Measurements from ENCODE around the gene GLOD4.
"Not testable (repeated sequence)": the region's sequence is repeated elsewhere in the genome, so short reads cannot be mapped to it uniquely, and the experiment has no call there.

The GLOD4 gene

GRCh38 chr17:773016-773415 is 9.1 kb downstream of the GLOD4 start:
- no peak for TF ChIP-seq CTCF (IDR thresholded peaks at IDR 0.05; ENCODE audit: insufficient read depth, missing control alignments)
- DNase-seq (ENCODE audit: insufficient read length, low spot score) (no peak), FAIRE-seq (no peak)

- FAIRE-seq (no peak), DNase-seq (ENCODE audit: insufficient read length, low spot score) (no peak)
- no peak for TF ChIP-seq CTCF (IDR thresholded peaks at IDR 0.05; ENCODE audit: insufficient read depth, missing control alignments)
Observed at GRCh38 chr17:767076-767475, 15.0 kb downstream of the GLOD4 start.

- DNase-seq (ENCODE audit: insufficient read length, low spot score) = no peak
- FAIRE-seq = no peak
- TF ChIP-seq CTCF (IDR thresholded peaks at IDR 0.05; ENCODE audit: insufficient read depth, missing control alignments) = no peak
Observed at GRCh38 chr17:760371-760770, 21.7 kb downstream of the GLOD4 start.

- FAIRE-seq = no peak
- TF ChIP-seq CTCF (IDR thresholded peaks at IDR 0.05; ENCODE audit: insufficient read depth, missing control alignments) = no peak
- DNase-seq (ENCODE audit: insufficient read length, low spot score) = no peak
Observed at GRCh38 chr17:759964-760363, 22.1 kb downstream of the GLOD4 start.

- not testable (repeated sequence) for FAIRE-seq
Observed at GRCh38 chr17:756010-756567, 26.0 kb downstream of the GLOD4 start.

GRCh38 chr17:755319-755961 is 26.6 kb downstream of the GLOD4 start:
- FAIRE-seq; DNase-seq (ENCODE audit: insufficient read length, low spot score): not testable (repeated sequence)

More at GRCh38 chr17:756010-756567, 26.0 kb downstream of the GLOD4 start:
- DNase-seq (ENCODE audit: insufficient read length, low spot score) = not testable (repeated sequence)

GRCh38 chr17:753418-753817 is 28.7 kb downstream of the GLOD4 start:
- no peak for FAIRE-seq
- no peak for TF ChIP-seq CTCF (IDR thresholded peaks at IDR 0.05; ENCODE audit: insufficient read depth, missing control alignments)
- DNase-seq (ENCODE audit: insufficient read length, low spot score) = no peak

GRCh38 chr17:752620-753219 is 29.4 kb downstream of the GLOD4 start:
- no peak for FAIRE-seq
- DNase-seq (ENCODE audit: insufficient read length, low spot score) = no peak

More at GRCh38 chr17:752620-753219, 29.4 kb downstream of the GLOD4 start:
- no peak for TF ChIP-seq CTCF (IDR thresholded peaks at IDR 0.05; ENCODE audit: insufficient read depth, missing control alignments)
